ENCODE measurements around the gene CCDC116. TPM values are rescaled to one million over a fixed set of nuclear protein-coding genes. Genes with fewer than 3 reads are reported as not detected.

CCDC116 gene
- total RNA-seq, 6 donors from 2014 or later, result 0.26 to 4.2 (median 0.97) TPM; not detected in 2

- Histone ChIP-seq H3K9me3 (no peaks in the 10 kb centered on the region), H3K27ac (no peak overlapping the region), H3K4me1 (peaks cover 29 to 68% (median 44%) of the 10 kb centered on the region in 4 donors), H3K27me3 (no peaks in the 10 kb centered on the region), H3K36me3 (peaks cover 11 to 18% (median 15%) of the 10 kb centered on the region in 4 donors), H3K4me3 (no peak overlapping the region)
- 73 to 85% methylated on average over 8 of the region's 8 CpGs for WGBS, 2 donors
- TF ChIP-seq, protein P1, sequence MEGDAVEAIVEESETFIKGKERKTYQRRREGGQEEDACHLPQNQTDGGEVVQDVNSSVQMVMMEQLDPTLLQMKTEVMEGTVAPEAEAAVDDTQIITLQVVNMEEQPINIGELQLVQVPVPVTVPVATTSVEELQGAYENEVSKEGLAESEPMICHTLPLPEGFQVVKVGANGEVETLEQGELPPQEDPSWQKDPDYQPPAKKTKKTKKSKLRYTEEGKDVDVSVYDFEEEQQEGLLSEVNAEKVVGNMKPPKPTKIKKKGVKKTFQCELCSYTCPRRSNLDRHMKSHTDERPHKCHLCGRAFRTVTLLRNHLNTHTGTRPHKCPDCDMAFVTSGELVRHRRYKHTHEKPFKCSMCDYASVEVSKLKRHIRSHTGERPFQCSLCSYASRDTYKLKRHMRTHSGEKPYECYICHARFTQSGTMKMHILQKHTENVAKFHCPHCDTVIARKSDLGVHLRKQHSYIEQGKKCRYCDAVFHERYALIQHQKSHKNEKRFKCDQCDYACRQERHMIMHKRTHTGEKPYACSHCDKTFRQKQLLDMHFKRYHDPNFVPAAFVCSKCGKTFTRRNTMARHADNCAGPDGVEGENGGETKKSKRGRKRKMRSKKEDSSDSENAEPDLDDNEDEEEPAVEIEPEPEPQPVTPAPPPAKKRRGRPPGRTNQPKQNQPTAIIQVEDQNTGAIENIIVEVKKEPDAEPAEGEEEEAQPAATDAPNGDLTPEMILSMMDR (IDR thresholded peaks at IDR 0.05), result no peak
- TF ChIP-seq EP300 (IDR thresholded peaks at IDR 0.05), result no peak
- TF ChIP-seq POLR2AphosphoS5 (IDR thresholded peaks at IDR 0.05), result no peak
- TF ChIP-seq POLR2A (IDR thresholded peaks at IDR 0.05), result no peak
- DNase-seq, result no peak
- ATAC-seq (ENCODE audit: low FRiP score in 2 of 2), result no peak
These were observed 43.2 kb upstream of the CCDC116 start for GRCh38 chr22:21589396-21589795.

GRCh38 chr22:21590809-21591641 is 41.5 kb upstream of the CCDC116 start:
- peaks cover 11 to 32% (median 27%) of the 10 kb centered on the region in 4 donors for H3K36me3 ChIP-seq
- no peaks in the 10 kb centered on the region for H3K9me3 ChIP-seq
- DNase-seq (no peak), ATAC-seq (ENCODE audit: low FRiP score in 2 of 2) (no peak)
- peak overlapping the region in 2 of 4 donors; percentile 14 to 40 for H3K27ac ChIP-seq
- 69 to 72% methylated on average over 9 of the region's 9 CpGs for WGBS, 2 donors
- H3K4me1 ChIP-seq, result peaks cover 29 to 60% (median 41%) of the 10 kb centered on the region in 4 donors
- no peaks in the 10 kb centered on the region for H3K27me3 ChIP-seq
- H3K4me3 ChIP-seq, result no peak overlapping the region
- TF ChIP-seq EP300 (IDR thresholded peaks at IDR 0.05) (no peak), POLR2A (IDR thresholded peaks at IDR 0.05) (no peak), POLR2AphosphoS5 (IDR thresholded peaks at IDR 0.05) (no peak)
- TF ChIP-seq, protein P1 (IDR thresholded peaks at IDR 0.05), result no peak

GRCh38 chr22:21591695-21592094 is 40.9 kb upstream of the CCDC116 start:
- Histone ChIP-seq H3K4me3 (no peak overlapping the region), H3K27ac (peak overlapping the region in 1 of 4 donors; percentile 40), H3K27me3 (no peaks in the 10 kb centered on the region), H3K36me3 (peaks cover 13 to 37% (median 30%) of the 10 kb centered on the region in 4 donors), H3K9me3 (no peaks in the 10 kb centered on the region), H3K4me1 (peaks cover 29 to 60% (median 41%) of the 10 kb centered on the region in 4 donors)
- WGBS, 2 donors, result 56 to 62% methylated on average over 9 of the region's 9 CpGs
- ATAC-seq (ENCODE audit: low FRiP score in 2 of 2) (peak; percentile 24 to 79), DNase-seq (peak in 1 of 2 donors; percentile 73)
- TF ChIP-seq, protein P1 (IDR thresholded peaks at IDR 0.05), result no peak
- no peak for TF ChIP-seq POLR2AphosphoS5 (IDR thresholded peaks at IDR 0.05)

GRCh38 chr22:21592422-21592821 is 40.1 kb upstream of the CCDC116 start:
- TF ChIP-seq EP300 (IDR thresholded peaks at IDR 0.05) (no peak), POLR2AphosphoS5 (IDR thresholded peaks at IDR 0.05) (no peak), POLR2A (IDR thresholded peaks at IDR 0.05) (no peak)
- TF ChIP-seq, protein P1 (IDR thresholded peaks at IDR 0.05), result no peak
- H3K4me3 ChIP-seq, result no peak overlapping the region
- peaks cover 29 to 55% (median 41%) of the 10 kb centered on the region in 4 donors for H3K4me1 ChIP-seq
- H3K27me3 ChIP-seq, result no peaks in the 10 kb centered on the region
- H3K36me3 ChIP-seq, result peaks cover 17 to 43% (median 34%) of the 10 kb centered on the region in 4 donors
- 77 to 98% methylated on average over 3 of the region's 3 CpGs for WGBS, 2 donors
- H3K27ac ChIP-seq, result no peak overlapping the region
- ATAC-seq (ENCODE audit: low FRiP score in 2 of 2) (no peak), DNase-seq (no peak)
- no peaks in the 10 kb centered on the region for H3K9me3 ChIP-seq

All from upper lobe of left lung (tissue), 6 donors.